ENCODE results near the gene GNE. TPM values are rescaled to one million over a fixed set of nuclear protein-coding genes. Genes with fewer than 3 reads are reported as not detected.
"Not testable (repeated sequence)": the region's sequence is repeated elsewhere in the genome, so short reads cannot be mapped to it uniquely, and the experiment has no call there.

The GNE gene
- total and polyA plus RNA-seq, 11 donors: 3.7 to 22.0 (median 11.8) TPM

DNA sequence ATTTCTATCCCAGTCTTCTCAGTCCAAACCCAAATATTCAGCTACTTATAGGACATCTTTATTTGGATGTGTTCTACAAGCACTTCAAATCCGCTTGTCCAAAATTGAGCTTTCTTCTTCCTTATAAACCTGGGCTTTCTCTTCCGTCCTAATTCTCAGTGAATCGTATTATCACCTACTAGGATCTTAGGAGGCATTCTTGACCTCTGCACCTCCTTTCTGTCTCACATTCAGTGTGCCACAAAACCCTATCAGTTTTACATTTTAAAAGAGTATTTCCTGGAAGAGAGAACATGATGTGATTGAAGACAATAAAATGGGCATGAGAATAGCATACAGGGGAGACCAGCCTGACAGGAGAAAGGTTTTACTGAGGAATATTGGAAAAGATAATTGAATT, 16.8 kb upstream of the GNE start:
- H3K36me3 ChIP-seq: no peaks in the 10 kb centered on the region
- TF ChIP-seq POLR2A (IDR thresholded peaks at IDR 0.05): no peak
- TF ChIP-seq, protein P1, sequence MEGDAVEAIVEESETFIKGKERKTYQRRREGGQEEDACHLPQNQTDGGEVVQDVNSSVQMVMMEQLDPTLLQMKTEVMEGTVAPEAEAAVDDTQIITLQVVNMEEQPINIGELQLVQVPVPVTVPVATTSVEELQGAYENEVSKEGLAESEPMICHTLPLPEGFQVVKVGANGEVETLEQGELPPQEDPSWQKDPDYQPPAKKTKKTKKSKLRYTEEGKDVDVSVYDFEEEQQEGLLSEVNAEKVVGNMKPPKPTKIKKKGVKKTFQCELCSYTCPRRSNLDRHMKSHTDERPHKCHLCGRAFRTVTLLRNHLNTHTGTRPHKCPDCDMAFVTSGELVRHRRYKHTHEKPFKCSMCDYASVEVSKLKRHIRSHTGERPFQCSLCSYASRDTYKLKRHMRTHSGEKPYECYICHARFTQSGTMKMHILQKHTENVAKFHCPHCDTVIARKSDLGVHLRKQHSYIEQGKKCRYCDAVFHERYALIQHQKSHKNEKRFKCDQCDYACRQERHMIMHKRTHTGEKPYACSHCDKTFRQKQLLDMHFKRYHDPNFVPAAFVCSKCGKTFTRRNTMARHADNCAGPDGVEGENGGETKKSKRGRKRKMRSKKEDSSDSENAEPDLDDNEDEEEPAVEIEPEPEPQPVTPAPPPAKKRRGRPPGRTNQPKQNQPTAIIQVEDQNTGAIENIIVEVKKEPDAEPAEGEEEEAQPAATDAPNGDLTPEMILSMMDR (IDR thresholded peaks at IDR 0.05): no peak
- H3K9me3 ChIP-seq: no peaks in the 10 kb centered on the region
- no peak overlapping the region for H3K4me3 ChIP-seq
- 94 to 99% (median 97%) methylated on average over 3 of the region's 3 CpGs for WGBS, 4 donors
- no peaks in the 10 kb centered on the region for H3K27me3 ChIP-seq
- intact Hi-C loops (cut with DNase I): no loop called here
- no peak overlapping the region for H3K27ac ChIP-seq
- no peak for DNase-seq
- H3K4me1 ChIP-seq: peaks cover 0 to 9% (median 2%) of the 10 kb centered on the region in 12 donors
- ATAC-seq: no peak

DNA sequence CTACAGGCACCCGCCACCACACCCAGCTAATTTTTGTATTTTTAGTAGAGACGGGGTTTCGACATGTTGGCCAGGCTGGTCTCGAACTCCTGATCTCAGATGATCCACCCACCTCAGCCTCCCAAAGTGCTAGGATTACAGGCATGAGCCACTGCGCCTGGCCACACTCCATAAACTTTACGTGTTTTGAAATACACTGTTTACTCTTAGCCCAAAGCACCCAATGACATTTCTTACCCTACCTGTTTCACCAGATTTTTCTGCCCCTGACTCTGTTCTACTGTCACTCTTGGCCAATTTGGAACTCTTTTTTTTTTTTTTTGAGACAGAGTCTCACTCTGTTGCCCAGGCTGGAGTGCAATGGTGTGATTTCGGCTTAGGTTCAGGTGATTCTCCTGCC, 15.1 kb upstream of the GNE start:
- H3K4me1 ChIP-seq; DNase-seq; H3K9me3 ChIP-seq; H3K27me3 ChIP-seq; ATAC-seq; H3K36me3 ChIP-seq; intact Hi-C loops (cut with DNase I); H3K4me3 ChIP-seq; H3K27ac ChIP-seq: not testable (repeated sequence)
- 96 to 98% (median 97%) methylated on average over 7 of the region's 7 CpGs for WGBS, 4 donors

DNA sequence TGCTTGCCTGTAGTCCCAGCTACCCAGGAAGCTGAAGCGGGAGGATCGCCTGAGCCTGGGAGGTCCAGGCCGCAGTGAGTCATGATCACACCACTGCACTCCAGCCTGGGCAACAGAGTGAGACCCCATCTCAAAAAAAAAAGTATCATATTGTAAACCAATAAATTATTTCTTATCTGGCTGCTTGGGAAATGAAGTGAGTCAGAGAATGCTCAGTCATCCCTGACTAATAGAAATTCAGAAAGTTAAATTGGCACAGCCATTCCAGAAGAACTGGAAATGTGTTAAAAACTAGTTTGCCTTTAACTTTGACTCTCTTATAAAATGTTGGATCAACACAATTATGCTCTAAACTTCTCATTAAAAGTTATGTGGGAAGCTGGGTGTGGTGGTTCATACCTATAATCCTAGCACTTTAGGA, 9.8 kb upstream of the GNE start:
- no peak overlapping the region for H3K27ac ChIP-seq
- H3K9me3 ChIP-seq: no peaks in the 10 kb centered on the region
- ATAC-seq (no peak), DNase-seq (no peak)
- H3K4me3 ChIP-seq: no peak overlapping the region
- WGBS, 4 donors: 58 to 92% (median 76%) methylated on average over 3 of the region's 3 CpGs
- no peaks in the 10 kb centered on the region for H3K36me3 ChIP-seq
- TF ChIP-seq, protein P1 (IDR thresholded peaks at IDR 0.05): no peak
- TF ChIP-seq POLR2A (IDR thresholded peaks at IDR 0.05): no peak
- intact Hi-C loops (cut with DNase I): no loop called here
- H3K27me3 ChIP-seq: no peaks in the 10 kb centered on the region
- H3K4me1 ChIP-seq: no peaks in the 10 kb centered on the region

DNA sequence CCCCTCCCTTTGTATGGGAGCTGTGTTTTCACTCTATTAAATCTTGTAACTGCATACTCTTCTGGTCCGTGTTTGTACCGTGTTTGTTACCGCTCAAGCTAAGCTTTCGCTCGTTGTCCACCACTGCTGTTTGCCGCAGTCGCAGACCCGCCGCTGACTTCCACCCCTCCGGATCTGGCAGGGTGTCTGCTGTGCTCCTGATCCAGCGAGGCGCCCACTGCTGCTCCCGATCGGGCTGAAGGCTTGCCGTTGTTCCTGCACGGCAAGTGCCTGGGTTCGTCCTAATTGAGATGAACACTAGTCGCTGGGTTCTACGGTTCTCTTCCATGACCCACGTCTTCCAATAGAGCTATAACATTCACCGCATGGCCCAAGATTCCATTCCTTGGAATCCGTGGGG, 6.6 kb upstream of the GNE start:
- no peak for ATAC-seq
- Histone ChIP-seq H3K36me3 (no peaks in the 10 kb centered on the region), H3K27me3 (no peaks in the 10 kb centered on the region), H3K27ac (no peak overlapping the region), H3K4me1 (no peaks in the 10 kb centered on the region), H3K4me3 (no peak overlapping the region), H3K9me3 (no peaks in the 10 kb centered on the region)
- intact Hi-C loops (cut with DNase I): no loop called here
- TF ChIP-seq POLR2A (IDR thresholded peaks at IDR 0.05): no peak
- TF ChIP-seq, protein P1 (IDR thresholded peaks at IDR 0.05): no peak
- DNase-seq: no peak
- 96 to 98% (median 97%) methylated on average over 22 of the region's 22 CpGs for WGBS, 4 donors

DNA sequence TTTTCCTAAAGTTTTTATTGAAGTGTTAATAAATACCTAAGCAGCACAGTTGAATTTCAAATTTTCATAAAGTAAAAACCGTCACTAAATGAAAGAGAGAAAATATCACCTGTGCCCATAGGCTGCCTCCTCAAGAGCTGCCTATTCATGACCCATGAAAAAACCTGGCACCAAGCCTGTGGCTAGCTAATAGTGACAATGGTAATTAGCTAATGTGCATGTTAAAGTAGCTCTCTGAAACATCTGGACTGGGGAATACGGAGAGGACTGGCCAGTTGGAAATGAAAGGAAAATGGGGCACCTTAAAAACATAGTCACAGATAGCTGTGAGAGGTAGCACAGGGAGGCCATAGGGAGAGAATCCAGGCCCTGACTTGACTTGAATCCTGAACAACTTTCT, 5.4 kb upstream of the GNE start:
- Histone ChIP-seq H3K4me1 (peaks cover 0 to 6% (median 4%) of the 10 kb centered on the region in 12 donors), H3K27ac (no peak overlapping the region), H3K4me3 (no peak overlapping the region), H3K9me3 (no peaks in the 10 kb centered on the region), H3K36me3 (no peaks in the 10 kb centered on the region), H3K27me3 (no peaks in the 10 kb centered on the region)
- intact Hi-C loops (cut with DNase I): no loop called here
- whole genome bisulfite sequencing, 4 donors: 83 to 91% (median 90%) methylated on average over 2 of the region's 2 CpGs
- DNase-seq (no peak), ATAC-seq (no peak)
- TF ChIP-seq, protein P1 (IDR thresholded peaks at IDR 0.05): no peak
- no peak for TF ChIP-seq POLR2A (IDR thresholded peaks at IDR 0.05)
